Measurements from ENCODE around the gene CBS.
"Not testable (repeated sequence)": the region's sequence is repeated elsewhere in the genome, so short reads cannot be mapped to it uniquely, and the experiment has no call there.

Gene CBS

DNA sequence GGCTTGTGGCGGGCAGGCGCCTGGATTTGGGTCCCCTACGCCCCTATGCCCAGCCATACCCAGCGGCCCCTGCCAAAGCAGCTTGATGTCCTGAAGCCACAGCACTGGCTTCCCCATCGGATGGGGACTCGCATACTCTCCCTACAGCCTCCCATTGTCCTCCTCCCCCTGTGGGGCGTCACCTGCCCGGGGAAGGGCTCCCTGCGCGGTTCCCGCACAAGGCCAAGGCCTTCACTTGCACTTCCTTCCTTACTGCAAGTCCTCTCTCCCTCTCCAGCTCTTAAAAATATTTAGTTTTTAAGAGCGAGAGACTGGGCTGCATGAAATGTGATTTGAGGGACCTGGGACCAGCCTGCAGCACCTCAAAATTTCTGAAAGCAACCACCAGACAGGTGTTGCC, 8.9 kb downstream of the CBS start:
- not testable (repeated sequence) for DNase-seq

GRCh38 chr21:43065991-43066390, 9.6 kb downstream of the CBS start:
- not testable (repeated sequence) for DNase-seq

DNA sequence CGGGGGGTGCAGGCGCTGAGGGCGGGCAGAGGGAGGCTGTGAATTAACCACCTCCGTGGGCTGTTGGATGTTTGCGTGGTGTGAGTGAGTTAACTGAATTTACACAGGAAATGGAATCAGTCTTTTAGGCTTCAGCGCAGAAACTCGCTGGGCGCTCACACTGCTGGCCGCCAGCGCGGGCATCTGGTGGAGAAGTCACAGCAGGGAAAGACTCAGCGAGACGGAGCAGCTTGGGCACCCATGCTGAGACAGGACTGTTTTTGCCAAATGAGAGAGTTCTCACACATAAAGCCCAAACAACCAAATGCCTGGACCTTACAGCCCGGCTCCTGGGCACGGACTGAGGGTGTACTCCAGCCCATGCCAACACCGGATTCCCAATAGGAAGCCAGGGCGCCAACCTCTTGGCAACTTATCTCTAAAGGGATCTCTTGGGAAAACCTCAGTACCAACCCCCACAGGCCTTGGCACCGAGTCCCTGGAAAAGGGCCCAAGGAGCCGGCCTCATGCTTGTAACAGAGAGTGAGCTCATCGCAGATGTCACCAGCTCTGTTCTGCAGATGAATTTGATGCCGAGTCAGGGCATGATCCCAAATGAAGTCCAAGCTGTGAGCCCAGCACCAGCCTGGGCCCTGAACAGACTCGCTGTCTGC, 11.2 kb downstream of the CBS start:
- DNase-seq: not testable (repeated sequence)

DNA sequence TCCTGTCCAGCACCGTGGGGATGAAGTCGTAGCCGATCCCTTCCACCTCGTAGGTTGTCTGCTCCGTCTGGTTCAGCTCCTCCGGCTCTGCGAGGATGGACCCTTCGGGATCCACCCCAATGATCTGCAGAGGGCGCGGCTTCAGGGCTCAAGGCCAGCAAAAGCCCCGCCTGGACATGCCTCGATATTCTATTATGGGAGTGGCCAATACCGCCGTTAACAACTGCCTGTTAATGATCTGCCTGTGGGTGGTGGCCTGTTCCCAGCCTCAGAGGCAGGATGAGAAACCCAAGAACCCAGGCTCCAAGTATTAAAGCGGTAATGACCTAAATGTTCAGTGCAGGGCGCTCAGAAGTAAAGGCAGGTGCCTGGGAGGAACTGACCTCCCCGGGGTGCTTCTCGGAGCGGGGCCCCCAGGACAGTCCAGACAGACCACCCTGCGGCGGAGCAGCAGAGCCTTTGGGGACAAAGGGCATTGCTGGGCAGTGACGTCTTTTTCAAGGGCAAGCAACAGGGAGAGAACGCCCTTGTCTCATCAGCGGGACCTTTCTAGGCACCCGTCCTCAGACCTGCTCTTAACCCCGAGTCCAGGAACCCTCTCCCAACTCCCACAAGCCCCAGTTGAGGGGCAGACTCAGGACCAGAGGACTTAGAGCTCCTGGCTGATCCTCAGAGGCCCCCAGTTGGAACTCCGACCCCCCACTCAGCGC, 12.5 kb downstream of the CBS start:
- not testable (repeated sequence) for DNase-seq

- not testable (repeated sequence) for DNase-seq
Measured at GRCh38 chr21:43053112-43053511, 22.5 kb downstream of the CBS start.

DNA sequence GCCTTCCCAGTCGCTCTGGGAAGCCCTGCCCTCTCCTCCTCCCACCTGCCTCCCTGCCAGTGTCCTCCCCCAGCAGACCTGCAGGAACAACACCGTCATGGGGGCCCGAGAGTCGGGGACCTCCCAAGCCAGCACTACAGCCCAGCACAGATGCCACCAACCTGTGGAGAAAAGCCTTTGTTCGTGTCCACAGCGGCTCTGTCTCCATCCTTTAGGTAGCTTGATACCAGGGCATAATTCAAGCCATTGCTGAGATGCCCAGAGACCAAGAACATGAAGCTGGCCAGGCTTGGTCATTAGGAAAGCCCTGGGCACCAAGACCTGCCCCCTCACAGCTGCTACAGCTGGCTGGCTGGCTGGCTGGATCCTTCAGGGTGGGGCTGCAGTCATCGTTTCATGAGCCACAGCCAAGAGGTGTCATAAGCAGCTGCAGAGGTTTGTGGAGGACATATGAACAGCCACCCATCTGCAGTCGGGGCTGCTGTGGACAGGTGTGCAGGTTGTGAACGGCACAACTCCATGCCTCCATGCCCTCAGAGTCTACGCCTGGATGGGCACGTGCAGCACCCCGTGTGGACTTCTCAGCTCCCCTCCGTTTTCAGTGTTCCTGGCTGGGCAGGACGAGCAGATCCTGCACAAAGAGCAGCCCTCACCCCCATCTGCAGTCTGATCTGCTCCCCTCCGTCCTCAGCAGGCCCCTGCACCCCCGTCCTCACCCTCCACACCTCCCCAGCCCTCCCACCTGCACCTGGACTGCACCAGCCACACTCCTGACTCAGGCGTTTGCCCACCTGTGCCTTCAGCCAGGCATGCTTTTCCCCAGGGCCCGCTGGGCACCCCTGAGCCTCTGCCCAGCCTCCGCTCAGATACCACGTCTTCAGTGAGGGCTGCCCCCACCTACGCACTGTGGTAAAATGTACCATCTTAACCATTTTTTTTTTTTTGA, 29.5 kb downstream of the CBS start:
- DNase-seq: not testable (repeated sequence)

- DNase-seq: not testable (repeated sequence)
Measured at GRCh38 chr21:43045165-43045875, 30.3 kb downstream of the CBS start.

DNA sequence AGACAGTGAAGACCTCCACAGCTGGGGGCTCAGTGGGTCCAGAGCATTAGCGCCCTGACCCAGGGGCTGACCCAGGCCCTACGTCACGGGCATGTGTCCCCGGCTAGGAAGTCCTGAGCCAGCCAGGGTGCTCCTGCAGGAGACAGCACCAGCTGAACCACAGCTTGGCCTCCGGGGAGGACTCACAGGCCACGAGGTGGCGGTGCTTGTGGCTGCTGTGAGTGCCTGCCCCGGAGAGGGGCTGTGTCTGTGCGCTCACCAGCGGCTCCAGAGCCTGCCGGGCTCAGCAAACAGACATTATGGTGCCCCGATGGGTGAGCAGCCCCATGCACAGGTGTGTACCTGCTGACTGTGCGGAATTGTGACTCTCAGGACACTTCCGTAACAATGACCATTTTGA, 31.1 kb downstream of the CBS start:
- DNase-seq: not testable (repeated sequence)

DNA sequence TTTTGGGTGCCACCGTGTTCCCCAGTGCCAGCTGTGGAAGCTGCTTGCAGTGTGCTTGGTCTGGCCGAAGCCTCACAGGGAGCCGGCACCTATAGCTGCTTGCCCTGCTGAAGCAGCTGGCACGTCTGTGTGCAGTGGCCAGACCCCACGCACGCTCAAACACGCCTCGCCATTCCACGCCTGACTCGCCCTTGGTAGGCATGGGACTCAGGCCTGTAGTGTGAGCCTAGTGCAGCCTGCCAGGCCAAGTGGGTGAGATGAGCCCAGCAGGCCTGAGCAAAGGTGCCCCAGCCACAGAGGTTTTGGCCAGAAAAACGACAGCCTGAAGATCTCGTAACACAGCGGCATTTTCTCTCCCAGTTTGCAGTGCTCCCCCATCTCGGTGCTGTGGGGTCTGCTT, 32.3 kb downstream of the CBS start:
- DNase-seq: not testable (repeated sequence)

GRCh38 chr21:43042169-43042568, 33.5 kb downstream of the CBS start:
- not testable (repeated sequence) for DNase-seq

- not testable (repeated sequence) for DNase-seq
Measured at GRCh38 chr21:43038659-43039044, 37.0 kb downstream of the CBS start.

DNA sequence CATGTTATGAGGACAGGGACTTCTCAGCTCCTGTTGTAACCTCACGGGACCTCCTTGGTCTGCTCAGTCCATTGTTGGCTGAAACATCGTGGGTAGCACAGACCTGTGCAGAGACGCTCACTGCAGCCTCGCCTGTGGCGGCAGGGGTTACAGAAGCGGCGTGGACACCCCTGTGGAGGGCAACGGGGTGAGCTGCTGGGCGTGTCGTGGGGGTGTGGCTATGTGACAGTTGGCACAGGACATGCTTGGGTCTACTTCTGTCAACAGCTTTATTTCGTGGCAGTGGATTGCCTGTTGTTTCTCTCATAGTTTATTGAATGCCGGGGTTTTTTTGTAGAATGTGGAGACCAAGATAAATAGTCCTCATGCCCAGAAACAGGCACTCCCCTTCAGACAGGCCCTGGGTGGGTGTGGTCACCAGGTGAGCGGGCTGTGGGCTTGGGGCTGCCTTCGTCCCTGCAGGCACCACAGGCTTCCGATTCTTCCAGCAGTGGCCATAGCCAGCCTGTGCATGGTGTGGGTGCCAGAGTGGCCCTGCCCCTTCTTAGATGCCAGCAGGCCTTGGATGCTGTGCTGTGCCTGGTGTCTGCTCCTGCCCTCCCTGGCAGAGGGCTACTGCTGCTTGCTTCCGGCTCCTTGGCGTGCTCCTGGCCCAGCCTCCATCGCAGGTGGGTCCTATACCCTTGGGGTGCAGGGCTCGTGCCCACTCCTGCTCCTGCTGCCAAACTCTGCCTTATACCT, 37.5 kb downstream of the CBS start:
- DNase-seq: not testable (repeated sequence)

- not testable (repeated sequence) for DNase-seq
Measured at GRCh38 chr21:43036889-43037288, 38.7 kb downstream of the CBS start.

GRCh38 chr21:43034826-43035225, 40.8 kb downstream of the CBS start:
- no peak for DNase-seq

- no peak for DNase-seq
Measured at GRCh38 chr21:43034101-43034500, 41.5 kb downstream of the CBS start.

GRCh38 chr21:43031121-43031619, 44.5 kb downstream of the CBS start:
- no peak for DNase-seq

GRCh38 chr21:43029785-43030184, 45.9 kb downstream of the CBS start:
- DNase-seq: no peak

GRCh38 chr21:43027846-43028731, 47.5 kb downstream of the CBS start:
- DNase-seq: no peak

DNA sequence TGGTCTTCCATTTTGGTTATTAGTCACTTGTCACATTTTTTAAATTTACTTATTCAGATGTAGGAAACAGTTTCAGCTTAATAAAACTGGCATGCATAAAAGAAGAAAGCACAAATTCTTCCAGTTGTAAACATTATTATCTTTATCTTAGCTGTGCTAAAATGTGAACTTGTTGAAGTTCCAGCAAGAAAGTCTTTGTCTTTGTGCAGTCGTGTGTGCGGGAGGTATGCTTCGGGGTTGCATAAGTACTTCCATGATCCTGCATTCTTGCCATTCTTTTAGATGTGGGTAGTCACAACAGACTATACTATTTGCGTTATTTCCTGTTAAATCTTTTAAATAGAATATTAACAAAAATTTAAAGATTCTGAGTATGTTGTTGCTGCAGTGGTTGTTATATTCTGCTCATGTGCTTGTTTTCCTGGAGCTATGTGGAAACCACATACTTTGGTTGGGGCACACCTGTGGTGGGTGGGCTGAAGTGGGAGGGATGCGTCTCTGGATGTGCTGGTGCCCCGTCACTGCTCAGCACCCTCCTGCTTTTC, 49.9 kb downstream of the CBS start:
- DNase-seq: no peak

- DNase-seq: no peak
Measured at GRCh38 chr21:43024439-43025136, 51.0 kb downstream of the CBS start.
